K562 (cell line): ENCODE measurements around the gene FGF14. TPM values are rescaled to one million over a fixed set of nuclear protein-coding genes. Genes with fewer than 3 reads are reported as not detected.

Experiments used
- CHD7 ChIP-seq: fragments of 200-600 bp; sonication (generic); IDR thresholded peaks from one replicate; pipeline ENCODE4 v1.6.1; 2012; ENCODE audit warnings: mild to moderate bottlenecking, low read depth, low read length, inconsistent platforms
- ZNF583 ChIP-seq: fragments of 250-450 bp; sonication (Bioruptor Pico); IDR thresholded peaks from 2 replicates; pipeline ENCODE4 v1.4.0; 2020
- polyA plus RNA-seq, 8 experiments: library from polyadenylated mRNA; depleted of rRNA in 4 of 8; stranded (reverse) in 5 of 8; unstranded in 3 of 8; fragments of >200 nt; fragmentation: Nextera tagmentation in 2 of 8; fragmentation: Illumina TruSeq in 1 of 8; extraction: Ambion mirVana in 2 of 8; extraction: Trizol in 1 of 8; gene quantifications; 2 replicates each; pipeline versions ENCODE4 v1.2.1 to v1.2.3, GENCODE V29; 2011 to 2014; ENCODE audit warnings: inconsistent platforms in 1 of 8, missing spikeins in 1 of 8
- total RNA-seq, 7 experiments: library from RNA; depleted of rRNA in 6 of 7; stranded (reverse); fragments of >200 nt in 6 of 7; fragmentation: Illumina TruSeq in 2 of 7; extraction: Trizol in 2 of 7; gene quantifications; 2 replicates each; pipeline versions ENCODE4 v1.2.1 to v1.2.3, GENCODE V29; 2011 to 2021; ENCODE audit warnings: low replicate concordance in 1 of 7

FGF14 gene
- total and polyA plus RNA-seq, 9 of the 15 experiments (the other 6 are each of a cell fraction or from before 2014, with no cell fraction given) = not detected

- TF ChIP-seq CHD7 (no peak), ZNF583 (CRISPR knock-in tag) (no peak)
Measured at GRCh38 chr13:101925731-101926130, 476.1 kb downstream of the FGF14 start (continued).
